Liver (tissue), 9 donors: Measurements from ENCODE around the gene TBC1D16. TPM values are rescaled to one million over a fixed set of nuclear protein-coding genes. Genes with fewer than 3 reads are reported as not detected.

Experiments
- DNase-seq: peaks from one replicate; pipeline ENCODE4 v3.0.0-alpha.2; 2017; ENCODE audit warnings: low spot score
- H3K27ac ChIP-seq, 2 donors: one replicate each; pipeline ENCODE4 v1.7.0; 2013; ENCODE audit warnings: inconsistent platforms in 2 of 2, low read length in 2 of 2, control low read depth in 1 of 2, low read depth in 1 of 2, mild to moderate bottlenecking in 1 of 2
- H3K27me3 ChIP-seq, 4 donors: one replicate each; pipeline versions ENCODE4 v1.6.1 to v1.7.0; 2013; ENCODE audit warnings: low read length in 3 of 4, inconsistent platforms in 1 of 4, mild to moderate bottlenecking in 1 of 4, moderate library complexity in 1 of 4; ENCODE audit not compliant: control insufficient read depth in 4 of 4, insufficient read depth in 4 of 4
- H3K36me3 ChIP-seq, 4 donors: one replicate each; pipeline versions ENCODE4 v1.6.1 to v1.7.0; 2013; ENCODE audit warnings: low read length in 3 of 4, mild to moderate bottlenecking in 3 of 4, low read depth in 1 of 4, moderate library complexity in 1 of 4; ENCODE audit not compliant: control insufficient read depth in 4 of 4, insufficient read depth in 3 of 4
- H3K4me1 ChIP-seq, 4 donors: one replicate each; pipeline versions ENCODE4 v1.6.1 to v1.7.0; 2013; ENCODE audit warnings: low read length in 3 of 4, mild to moderate bottlenecking in 3 of 4, moderate library complexity in 1 of 4; ENCODE audit not compliant: control insufficient read depth in 4 of 4, insufficient read depth in 4 of 4
- H3K4me3 ChIP-seq, 3 donors: one replicate each; pipeline versions ENCODE4 v1.6.1 to v1.7.0; 2013; ENCODE audit warnings: low read length in 3 of 3, control low read depth in 1 of 3, low read depth in 1 of 3, mild to moderate bottlenecking in 1 of 3
- H3K9ac ChIP-seq, 2 donors: one replicate each; pipeline ENCODE4 v1.7.0; 2013; ENCODE audit warnings: low read length in 2 of 2, mild to moderate bottlenecking in 2 of 2, moderate library complexity in 2 of 2, control low read depth in 1 of 2, low read depth in 1 of 2
- H3K9me3 ChIP-seq, 4 donors: one replicate each; pipeline versions ENCODE4 v1.6.1 to v1.7.0; 2013; ENCODE audit warnings: low read length in 3 of 4; ENCODE audit not compliant: control insufficient read depth in 4 of 4
- EGR1 ChIP-seq, 2 donors: IDR thresholded peaks; 2 replicates each; pipeline ENCODE4 v1.6.1; 2016 to 2018; ENCODE audit warnings: antibody characterized with exemption in 2 of 2, low read depth in 2 of 2
- FOXA1 ChIP-seq: IDR thresholded peaks from 2 replicates; pipeline ENCODE4 v1.6.1; 2016; ENCODE audit warnings: antibody characterized with exemption
- FOXA2 ChIP-seq: IDR thresholded peaks from 2 replicates; pipeline ENCODE4 v1.6.1; 2016; ENCODE audit warnings: antibody characterized with exemption
- GABPA ChIP-seq, 2 donors: IDR thresholded peaks in 1 of 2; conservative IDR thresholded peaks in 1 of 2; 2 replicates each; pipeline ENCODE4 v1.6.1; 2016; ENCODE audit warnings: antibody characterized with exemption in 2 of 2, mild to moderate bottlenecking in 1 of 2, moderate library complexity in 1 of 2
- HNF4A ChIP-seq, 2 donors: conservative IDR thresholded peaks; 2 replicates each; pipeline ENCODE4 v1.6.1; 2016; ENCODE audit warnings: antibody characterized with exemption in 2 of 2, mild to moderate bottlenecking in 2 of 2
- HNF4G ChIP-seq: IDR thresholded peaks from 2 replicates; pipeline ENCODE4 v1.6.1; 2016; ENCODE audit warnings: antibody characterized with exemption
- JUND ChIP-seq, 2 donors: IDR thresholded peaks; 2 replicates each; pipeline ENCODE4 v1.6.1; 2016; ENCODE audit warnings: antibody characterized with exemption in 2 of 2
- NR2F2 ChIP-seq: IDR thresholded peaks from 2 replicates; pipeline ENCODE4 v1.6.1; 2016; ENCODE audit warnings: antibody characterized with exemption
- RAD21 ChIP-seq, 2 donors: IDR thresholded peaks; 2 replicates each; pipeline ENCODE4 v1.6.1; 2016; ENCODE audit warnings: antibody characterized with exemption in 2 of 2, mild to moderate bottlenecking in 2 of 2
- RXRA ChIP-seq, 2 donors: IDR thresholded peaks; 2 replicates each; pipeline ENCODE4 v1.6.1; 2017 to 2018; ENCODE audit warnings: antibody characterized with exemption in 2 of 2, mild to moderate bottlenecking in 1 of 2
- SP1 ChIP-seq: IDR thresholded peaks from 2 replicates; pipeline ENCODE4 v1.6.1; 2018; ENCODE audit warnings: antibody characterized with exemption, mild to moderate bottlenecking
- TAF1 ChIP-seq: conservative IDR thresholded peaks from 2 replicates; pipeline ENCODE4 v1.6.1; 2016; ENCODE audit warnings: antibody characterized with exemption, mild to moderate bottlenecking
- WGBS: extraction: QIAGEN DNeasy Blood & Tissue Kit; methylation state at CpG from one replicate; pipeline ENCODE4 v1.1.7; 2013; 5-methylcytosine and 5-hydroxymethylcytosine counted together
- polyA plus RNA-seq, 2 donors: library from polyadenylated mRNA; stranded (reverse) in 1 of 2; unstranded in 1 of 2; fragments of 200-250 nt in 1 of 2; fragments of >200 nt in 1 of 2; fragmentation: Nextera tagmentation in 1 of 2; extraction: Ambion mirVana in 1 of 2; gene quantifications; one replicate each; pipeline versions ENCODE4 v1.2.1 to v1.2.3, GENCODE V29; 2013 to 2015
- total RNA-seq, 2 donors: library from RNA; depleted of rRNA; stranded (reverse); fragments of >200 nt; gene quantifications; one replicate each; pipeline ENCODE4 v1.2.3, GENCODE V29; 2014
- TF ChIP-seq, protein P1 (sequence below): IDR thresholded peaks from 2 replicates; pipeline ENCODE4 v1.6.1; 2016; ENCODE audit warnings: antibody characterized with exemption, mild to moderate bottlenecking
- TF ChIP-seq, protein P2 (sequence below): IDR thresholded peaks from 2 replicates; pipeline ENCODE4 v1.6.1; 2016; ENCODE audit warnings: antibody characterized with exemption
- TF ChIP-seq, protein P3 (sequence below): fragments of 150-350 bp; IDR thresholded peaks from 2 replicates; pipeline ENCODE4 v1.5.1; 2017; ENCODE audit warnings: improper control_type of control experiment, low read depth, low read length; ENCODE audit not compliant: missing input control
- TF ChIP-seq, protein P4 (sequence below): IDR thresholded peaks from 2 replicates; pipeline ENCODE4 v1.6.1; 2016; ENCODE audit warnings: antibody characterized with exemption
- TF ChIP-seq, protein P5 (sequence below): IDR thresholded peaks from 2 replicates; pipeline ENCODE4 v1.6.1; 2016; ENCODE audit warnings: antibody characterized with exemption
- donor health status: healthy.
- donor health status: healthy.
- donor health status: healthy.
- donor health status: healthy.
- donor health status: healthy.

Gene TBC1D16
- total and polyA plus RNA-seq, 4 donors, result 3.4 to 29.5 (median 4.7) TPM

DNA sequence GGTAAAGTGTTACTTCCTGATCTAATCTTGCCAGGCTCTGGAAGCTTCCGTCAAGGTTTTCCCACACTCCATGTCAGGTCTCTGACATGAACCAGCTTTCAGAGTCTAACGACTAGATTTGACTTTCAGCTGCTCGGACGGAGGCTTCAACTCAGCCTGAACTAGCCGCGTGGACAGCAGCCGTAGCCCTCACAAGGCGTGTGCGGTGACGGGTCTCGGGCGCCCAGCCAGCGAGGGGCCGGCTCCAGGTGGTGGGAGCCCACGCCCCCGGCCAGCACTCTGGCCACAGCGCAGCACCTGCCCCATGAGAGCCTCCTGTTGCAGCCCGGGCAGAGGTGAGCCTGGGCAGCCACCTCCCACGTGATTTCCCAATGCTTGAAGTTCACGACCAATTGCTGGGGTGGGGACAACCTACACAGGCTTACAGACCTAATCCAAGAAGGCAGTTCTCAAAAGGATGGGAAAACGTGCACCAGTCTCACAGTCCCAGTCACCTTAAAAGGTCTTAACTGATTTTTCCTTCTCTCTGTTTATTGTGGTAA is 45.5 kb downstream of the TBC1D16 start (continued):
- TF ChIP-seq, protein P1, sequence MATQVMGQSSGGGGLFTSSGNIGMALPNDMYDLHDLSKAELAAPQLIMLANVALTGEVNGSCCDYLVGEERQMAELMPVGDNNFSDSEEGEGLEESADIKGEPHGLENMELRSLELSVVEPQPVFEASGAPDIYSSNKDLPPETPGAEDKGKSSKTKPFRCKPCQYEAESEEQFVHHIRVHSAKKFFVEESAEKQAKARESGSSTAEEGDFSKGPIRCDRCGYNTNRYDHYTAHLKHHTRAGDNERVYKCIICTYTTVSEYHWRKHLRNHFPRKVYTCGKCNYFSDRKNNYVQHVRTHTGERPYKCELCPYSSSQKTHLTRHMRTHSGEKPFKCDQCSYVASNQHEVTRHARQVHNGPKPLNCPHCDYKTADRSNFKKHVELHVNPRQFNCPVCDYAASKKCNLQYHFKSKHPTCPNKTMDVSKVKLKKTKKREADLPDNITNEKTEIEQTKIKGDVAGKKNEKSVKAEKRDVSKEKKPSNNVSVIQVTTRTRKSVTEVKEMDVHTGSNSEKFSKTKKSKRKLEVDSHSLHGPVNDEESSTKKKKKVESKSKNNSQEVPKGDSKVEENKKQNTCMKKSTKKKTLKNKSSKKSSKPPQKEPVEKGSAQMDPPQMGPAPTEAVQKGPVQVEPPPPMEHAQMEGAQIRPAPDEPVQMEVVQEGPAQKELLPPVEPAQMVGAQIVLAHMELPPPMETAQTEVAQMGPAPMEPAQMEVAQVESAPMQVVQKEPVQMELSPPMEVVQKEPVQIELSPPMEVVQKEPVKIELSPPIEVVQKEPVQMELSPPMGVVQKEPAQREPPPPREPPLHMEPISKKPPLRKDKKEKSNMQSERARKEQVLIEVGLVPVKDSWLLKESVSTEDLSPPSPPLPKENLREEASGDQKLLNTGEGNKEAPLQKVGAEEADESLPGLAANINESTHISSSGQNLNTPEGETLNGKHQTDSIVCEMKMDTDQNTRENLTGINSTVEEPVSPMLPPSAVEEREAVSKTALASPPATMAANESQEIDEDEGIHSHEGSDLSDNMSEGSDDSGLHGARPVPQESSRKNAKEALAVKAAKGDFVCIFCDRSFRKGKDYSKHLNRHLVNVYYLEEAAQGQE, result peak; percentile 37
- TF ChIP-seq EGR1 (IDR thresholded peaks at IDR 0.05; ENCODE audit: low read depth in 2 of 2), result peak; percentile 40 to 64
- no peak for TF ChIP-seq HNF4G

DNA sequence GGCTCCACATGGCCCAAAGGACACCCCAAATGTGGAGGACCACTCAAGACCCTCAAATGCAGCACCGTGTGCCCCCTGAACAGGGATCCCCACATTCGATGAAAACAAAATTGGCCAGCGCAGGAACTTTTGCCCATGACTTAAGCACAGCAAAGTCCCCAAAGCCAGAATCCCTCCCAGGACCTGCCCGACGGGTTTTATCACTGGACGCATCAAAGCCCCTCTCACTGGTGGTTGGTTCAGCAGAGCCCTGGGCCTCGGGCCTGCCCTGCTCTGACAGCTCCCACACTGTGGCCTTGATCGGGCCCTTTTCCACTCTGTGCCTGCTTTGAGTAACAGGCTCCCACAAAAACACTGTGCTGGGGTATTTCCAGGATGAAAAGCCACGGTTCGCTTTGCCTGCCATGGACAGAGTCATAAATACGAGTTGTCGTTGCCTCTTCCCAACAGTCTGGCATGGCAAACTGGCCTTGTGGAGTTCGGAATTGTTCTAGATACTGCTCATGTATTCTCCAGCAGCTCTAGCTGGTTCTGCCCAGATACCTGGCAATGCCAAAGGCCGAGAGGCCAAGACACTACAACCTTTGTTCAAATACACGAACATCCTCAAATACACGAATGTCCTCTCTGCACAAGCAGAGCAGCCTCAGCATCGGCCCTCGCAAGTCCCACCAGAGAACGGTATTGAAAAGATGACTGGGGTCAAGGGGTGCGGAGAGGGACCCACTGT is 46.4 kb downstream of the TBC1D16 start:
- TF ChIP-seq FOXA1 (no peak), TAF1 (no peak), RAD21 (IDR thresholded peaks at IDR 0.05) (no peak), RXRA (IDR thresholded peaks at IDR 0.05) (no peak), GABPA (IDR thresholded peaks at IDR 0.05 in 1 of 2, conservative IDR thresholded peaks at IDR 0.05 in 1 of 2) (no peak), JUND (IDR thresholded peaks at IDR 0.05) (no peak), EGR1 (IDR thresholded peaks at IDR 0.05; ENCODE audit: low read depth in 2 of 2) (no peak), NR2F2 (no peak), SP1 (no peak), HNF4G (no peak), HNF4A (conservative IDR thresholded peaks at IDR 0.05) (no peak), FOXA2 (no peak)
- TF ChIP-seq, protein P2, sequence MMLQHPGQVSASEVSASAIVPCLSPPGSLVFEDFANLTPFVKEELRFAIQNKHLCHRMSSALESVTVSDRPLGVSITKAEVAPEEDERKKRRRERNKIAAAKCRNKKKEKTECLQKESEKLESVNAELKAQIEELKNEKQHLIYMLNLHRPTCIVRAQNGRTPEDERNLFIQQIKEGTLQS, result no peak
- TF ChIP-seq, protein P3, sequence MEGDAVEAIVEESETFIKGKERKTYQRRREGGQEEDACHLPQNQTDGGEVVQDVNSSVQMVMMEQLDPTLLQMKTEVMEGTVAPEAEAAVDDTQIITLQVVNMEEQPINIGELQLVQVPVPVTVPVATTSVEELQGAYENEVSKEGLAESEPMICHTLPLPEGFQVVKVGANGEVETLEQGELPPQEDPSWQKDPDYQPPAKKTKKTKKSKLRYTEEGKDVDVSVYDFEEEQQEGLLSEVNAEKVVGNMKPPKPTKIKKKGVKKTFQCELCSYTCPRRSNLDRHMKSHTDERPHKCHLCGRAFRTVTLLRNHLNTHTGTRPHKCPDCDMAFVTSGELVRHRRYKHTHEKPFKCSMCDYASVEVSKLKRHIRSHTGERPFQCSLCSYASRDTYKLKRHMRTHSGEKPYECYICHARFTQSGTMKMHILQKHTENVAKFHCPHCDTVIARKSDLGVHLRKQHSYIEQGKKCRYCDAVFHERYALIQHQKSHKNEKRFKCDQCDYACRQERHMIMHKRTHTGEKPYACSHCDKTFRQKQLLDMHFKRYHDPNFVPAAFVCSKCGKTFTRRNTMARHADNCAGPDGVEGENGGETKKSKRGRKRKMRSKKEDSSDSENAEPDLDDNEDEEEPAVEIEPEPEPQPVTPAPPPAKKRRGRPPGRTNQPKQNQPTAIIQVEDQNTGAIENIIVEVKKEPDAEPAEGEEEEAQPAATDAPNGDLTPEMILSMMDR, result no peak
- TF ChIP-seq, protein P1, result no peak
- TF ChIP-seq, protein P4, sequence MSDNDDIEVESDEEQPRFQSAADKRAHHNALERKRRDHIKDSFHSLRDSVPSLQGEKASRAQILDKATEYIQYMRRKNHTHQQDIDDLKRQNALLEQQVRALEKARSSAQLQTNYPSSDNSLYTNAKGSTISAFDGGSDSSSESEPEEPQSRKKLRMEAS, result no peak
- TF ChIP-seq, protein P5, sequence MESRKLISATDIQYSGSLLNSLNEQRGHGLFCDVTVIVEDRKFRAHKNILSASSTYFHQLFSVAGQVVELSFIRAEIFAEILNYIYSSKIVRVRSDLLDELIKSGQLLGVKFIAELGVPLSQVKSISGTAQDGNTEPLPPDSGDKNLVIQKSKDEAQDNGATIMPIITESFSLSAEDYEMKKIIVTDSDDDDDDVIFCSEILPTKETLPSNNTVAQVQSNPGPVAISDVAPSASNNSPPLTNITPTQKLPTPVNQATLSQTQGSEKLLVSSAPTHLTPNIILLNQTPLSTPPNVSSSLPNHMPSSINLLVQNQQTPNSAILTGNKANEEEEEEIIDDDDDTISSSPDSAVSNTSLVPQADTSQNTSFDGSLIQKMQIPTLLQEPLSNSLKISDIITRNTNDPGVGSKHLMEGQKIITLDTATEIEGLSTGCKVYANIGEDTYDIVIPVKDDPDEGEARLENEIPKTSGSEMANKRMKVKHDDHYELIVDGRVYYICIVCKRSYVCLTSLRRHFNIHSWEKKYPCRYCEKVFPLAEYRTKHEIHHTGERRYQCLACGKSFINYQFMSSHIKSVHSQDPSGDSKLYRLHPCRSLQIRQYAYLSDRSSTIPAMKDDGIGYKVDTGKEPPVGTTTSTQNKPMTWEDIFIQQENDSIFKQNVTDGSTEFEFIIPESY, result no peak
- Histone ChIP-seq H3K36me3 (no peaks in the 10 kb centered on the region), H3K4me3 (no peak overlapping the region), H3K27ac (peak overlapping the region; percentile 89 to 95), H3K9me3 (no peaks in the 10 kb centered on the region), H3K27me3 (no peaks in the 10 kb centered on the region), H3K9ac (peak overlapping the region; percentile 32 to 71), H3K4me1 (peaks cover 41 to 79% (median 63%) of the 10 kb centered on the region in 4 donors)
- 78% methylated on average over 20 of the region's 20 CpGs for WGBS
- no peak for DNase-seq
